ENCODE results near the gene ZSCAN18.

The ZSCAN18 gene

GRCh38 chr19:58098682-58098998, 609 bp upstream of the ZSCAN18 start:
- H3K27me3 ChIP-seq (ENCODE audit: control insufficient read depth in 1 of 2, insufficient read depth in 1 of 2, low read length in 2 of 2): no peaks in the 10 kb centered on the region
- peak overlapping the region; percentile 55 to 79 for H3K4me3 ChIP-seq (ENCODE audit: insufficient read depth in 1 of 2, low read depth in 1 of 2, low read length in 2 of 2)
- peaks cover 3% of the 10 kb centered on the region for H3K4me1 ChIP-seq (ENCODE audit: control insufficient read depth, insufficient read depth, low read depth, low read length)
- H3K27ac ChIP-seq (ENCODE audit: low read length, poor library complexity, severe bottlenecking): peak overlapping the region; percentile 19
- H3K9ac ChIP-seq (ENCODE audit: low read length): peak overlapping the region; percentile 98
- no peak overlapping the region for H2BK120ac ChIP-seq (ENCODE audit: low read depth, low read length)
- 44% methylated on average over 2 of the region's 2 CpGs for WGBS
- no peak overlapping the region for H2AFZ ChIP-seq (ENCODE audit: low read depth, low read length)
- H3K23ac ChIP-seq (ENCODE audit: low read length in 2 of 2): no peak overlapping the region
- DNase-seq: no peak
- H4K91ac ChIP-seq (ENCODE audit: low read length): no peak overlapping the region
- no peak overlapping the region for H2BK12ac ChIP-seq (ENCODE audit: low read length in 2 of 2)
- H3K14ac ChIP-seq (ENCODE audit: low read length in 2 of 2): no peak overlapping the region
- no peak overlapping the region for H2BK15ac ChIP-seq (ENCODE audit: low read depth, poor library complexity, severe bottlenecking)
- peaks cover 61% of the 10 kb centered on the region for H3K9me3 ChIP-seq (ENCODE audit: control insufficient read depth, low read length)
- no peak overlapping the region for H2BK5ac ChIP-seq (ENCODE audit: low read depth, low read length, poor library complexity, severe bottlenecking)
- no peak overlapping the region for H3K4ac ChIP-seq (ENCODE audit: low read depth in 1 of 2, low read length in 2 of 2)
- peaks cover 30% of the 10 kb centered on the region for H3K79me1 ChIP-seq (replicated peaks; ENCODE audit: low read length, poor library complexity, severe bottlenecking)
- no peak overlapping the region for H4K8ac ChIP-seq (ENCODE audit: low read length)
- peak overlapping the region; percentile 88 for H3K4me2 ChIP-seq (ENCODE audit: low read length, poor library complexity, severe bottlenecking)
- H3K36me3 ChIP-seq (ENCODE audit: control insufficient read depth in 1 of 2, insufficient read depth in 2 of 2, low read depth in 1 of 2, low read length in 2 of 2): peaks cover 0 to 25% of the 10 kb centered on the region in 2 experiments
- no peak overlapping the region for H2AK5ac ChIP-seq (ENCODE audit: low read length, severe bottlenecking)
- H3K18ac ChIP-seq (ENCODE audit: low read depth in 1 of 2, low read length in 2 of 2): no peak overlapping the region

- no peak for DNase-seq
Measured at GRCh38 chr19:58097349-58097748, 682 bp downstream of the ZSCAN18 start.

GRCh38 chr19:58096884-58097283, 1.1 kb downstream of the ZSCAN18 start:
- no peak overlapping the region for H3K4me2 ChIP-seq (ENCODE audit: low read length, poor library complexity, severe bottlenecking)
- H3K27me3 ChIP-seq (ENCODE audit: control insufficient read depth in 1 of 2, insufficient read depth in 1 of 2, low read length in 2 of 2): no peaks in the 10 kb centered on the region
- H2BK5ac ChIP-seq (ENCODE audit: low read depth, low read length, poor library complexity, severe bottlenecking): no peak overlapping the region
- H3K4me1 ChIP-seq (ENCODE audit: control insufficient read depth, insufficient read depth, low read depth, low read length): peaks cover 5% of the 10 kb centered on the region
- H4K8ac ChIP-seq (ENCODE audit: low read length): no peak overlapping the region
- H3K79me1 ChIP-seq (replicated peaks; ENCODE audit: low read length, poor library complexity, severe bottlenecking): peaks cover 35% of the 10 kb centered on the region
- H3K27ac ChIP-seq (ENCODE audit: low read length, poor library complexity, severe bottlenecking): no peak overlapping the region
- H3K9me3 ChIP-seq (ENCODE audit: control insufficient read depth, low read length): peaks cover 59% of the 10 kb centered on the region
- WGBS: 91% methylated on average over 13 of the region's 13 CpGs
- H3K4ac ChIP-seq (ENCODE audit: low read depth in 1 of 2, low read length in 2 of 2): no peak overlapping the region
- no peak overlapping the region for H2BK120ac ChIP-seq (ENCODE audit: low read depth, low read length)
- H2AK5ac ChIP-seq (ENCODE audit: low read length, severe bottlenecking): no peak overlapping the region
- no peak overlapping the region for H2BK15ac ChIP-seq (ENCODE audit: low read depth, poor library complexity, severe bottlenecking)
- H3K9ac ChIP-seq (ENCODE audit: low read length): no peak overlapping the region
- no peak overlapping the region for H4K91ac ChIP-seq (ENCODE audit: low read length)
- peaks cover 1 to 32% of the 10 kb centered on the region in 2 experiments for H3K36me3 ChIP-seq (ENCODE audit: control insufficient read depth in 1 of 2, insufficient read depth in 2 of 2, low read depth in 1 of 2, low read length in 2 of 2)
- no peak overlapping the region for H3K14ac ChIP-seq (ENCODE audit: low read length in 2 of 2)
- H3K23ac ChIP-seq (ENCODE audit: low read length in 2 of 2): no peak overlapping the region
- H2AFZ ChIP-seq (ENCODE audit: low read depth, low read length): no peak overlapping the region
- H3K18ac ChIP-seq (ENCODE audit: low read depth in 1 of 2, low read length in 2 of 2): no peak overlapping the region
- DNase-seq: no peak
- H2BK12ac ChIP-seq (ENCODE audit: low read length in 2 of 2): no peak overlapping the region
- peak overlapping the region in 1 of 2 experiments; percentile 66 for H3K4me3 ChIP-seq (ENCODE audit: insufficient read depth in 1 of 2, low read depth in 1 of 2, low read length in 2 of 2)

More at GRCh38 chr19:58097349-58097748, 682 bp downstream of the ZSCAN18 start:
- no peak overlapping the region for H3K14ac ChIP-seq (ENCODE audit: low read length in 2 of 2)
- H2BK15ac ChIP-seq (ENCODE audit: low read depth, poor library complexity, severe bottlenecking): no peak overlapping the region
- no peak overlapping the region for H3K27ac ChIP-seq (ENCODE audit: low read length, poor library complexity, severe bottlenecking)
- H4K91ac ChIP-seq (ENCODE audit: low read length): peak overlapping the region; percentile 21
- peaks cover 0 to 31% of the 10 kb centered on the region in 2 experiments for H3K36me3 ChIP-seq (ENCODE audit: control insufficient read depth in 1 of 2, insufficient read depth in 2 of 2, low read depth in 1 of 2, low read length in 2 of 2)
- H3K9ac ChIP-seq (ENCODE audit: low read length): peak overlapping the region; percentile 98
- no peak overlapping the region for H2BK120ac ChIP-seq (ENCODE audit: low read depth, low read length)
- no peak overlapping the region for H3K23ac ChIP-seq (ENCODE audit: low read length in 2 of 2)
- H2BK12ac ChIP-seq (ENCODE audit: low read length in 2 of 2): no peak overlapping the region
- WGBS: 74% methylated on average over 7 of the region's 8 CpGs
- H3K9me3 ChIP-seq (ENCODE audit: control insufficient read depth, low read length): peaks cover 59% of the 10 kb centered on the region
- H3K4me1 ChIP-seq (ENCODE audit: control insufficient read depth, insufficient read depth, low read depth, low read length): peaks cover 5% of the 10 kb centered on the region
- no peaks in the 10 kb centered on the region for H3K27me3 ChIP-seq (ENCODE audit: control insufficient read depth in 1 of 2, insufficient read depth in 1 of 2, low read length in 2 of 2)
- H4K8ac ChIP-seq (ENCODE audit: low read length): peak overlapping the region; percentile 69
- peak overlapping the region; percentile 82 for H3K4me2 ChIP-seq (ENCODE audit: low read length, poor library complexity, severe bottlenecking)
- peak overlapping the region in 1 of 2 experiments; percentile 7 for H3K4ac ChIP-seq (ENCODE audit: low read depth in 1 of 2, low read length in 2 of 2)
- no peak overlapping the region for H2AFZ ChIP-seq (ENCODE audit: low read depth, low read length)
- H3K79me1 ChIP-seq (replicated peaks; ENCODE audit: low read length, poor library complexity, severe bottlenecking): peaks cover 35% of the 10 kb centered on the region
- no peak overlapping the region for H2BK5ac ChIP-seq (ENCODE audit: low read depth, low read length, poor library complexity, severe bottlenecking)
- peak overlapping the region; percentile 66 to 89 for H3K4me3 ChIP-seq (ENCODE audit: insufficient read depth in 1 of 2, low read depth in 1 of 2, low read length in 2 of 2)
- H2AK5ac ChIP-seq (ENCODE audit: low read length, severe bottlenecking): no peak overlapping the region
- H3K18ac ChIP-seq (ENCODE audit: low read depth in 1 of 2, low read length in 2 of 2): no peak overlapping the region

- Histone ChIP-seq H3K9ac (ENCODE audit: low read length) (no peak overlapping the region), H3K4me3 (ENCODE audit: insufficient read depth in 1 of 2, low read depth in 1 of 2, low read length in 2 of 2) (no peak overlapping the region), H2BK12ac (ENCODE audit: low read length in 2 of 2) (no peak overlapping the region), H2AFZ (ENCODE audit: low read depth, low read length) (no peak overlapping the region), H4K91ac (ENCODE audit: low read length) (no peak overlapping the region), H4K8ac (ENCODE audit: low read length) (no peak overlapping the region), H3K27me3 (ENCODE audit: control insufficient read depth in 1 of 2, insufficient read depth in 1 of 2, low read length in 2 of 2) (no peaks in the 10 kb centered on the region), H2BK15ac (ENCODE audit: low read depth, poor library complexity, severe bottlenecking) (no peak overlapping the region), H3K36me3 (ENCODE audit: control insufficient read depth in 1 of 2, insufficient read depth in 2 of 2, low read depth in 1 of 2, low read length in 2 of 2) (peaks cover 4 to 41% of the 10 kb centered on the region in 2 experiments), H3K18ac (ENCODE audit: low read depth in 1 of 2, low read length in 2 of 2) (no peak overlapping the region), H3K9me3 (ENCODE audit: control insufficient read depth, low read length) (peaks cover 62% of the 10 kb centered on the region), H2BK5ac (ENCODE audit: low read depth, low read length, poor library complexity, severe bottlenecking) (no peak overlapping the region), H3K79me1 (replicated peaks; ENCODE audit: low read length, poor library complexity, severe bottlenecking) (peaks cover 35% of the 10 kb centered on the region), H3K23ac (ENCODE audit: low read length in 2 of 2) (no peak overlapping the region), H3K4me2 (ENCODE audit: low read length, poor library complexity, severe bottlenecking) (no peak overlapping the region), H2AK5ac (ENCODE audit: low read length, severe bottlenecking) (no peak overlapping the region), H3K4me1 (ENCODE audit: control insufficient read depth, insufficient read depth, low read depth, low read length) (peaks cover 5% of the 10 kb centered on the region), H2BK120ac (ENCODE audit: low read depth, low read length) (no peak overlapping the region), H3K27ac (ENCODE audit: low read length, poor library complexity, severe bottlenecking) (no peak overlapping the region), H3K14ac (ENCODE audit: low read length in 2 of 2) (no peak overlapping the region), H3K4ac (ENCODE audit: low read depth in 1 of 2, low read length in 2 of 2) (no peak overlapping the region)
- WGBS: 97% methylated on average over 10 of the region's 10 CpGs
- DNase-seq: no peak
Measured at GRCh38 chr19:58095328-58095727, 2.7 kb downstream of the ZSCAN18 start.

All from mesenchymal stem cell (in vitro differentiated cells and primary cell).